T-helper 22 cell (primary cell): ENCODE results near the gene CEP76.
"Not testable (repeated sequence)": the region's sequence is repeated elsewhere in the genome, so short reads cannot be mapped to it uniquely, and the experiment has no call there.

Source experiments
- DNase-seq: peaks from one replicate; pipeline ENCODE4 v3.0.0-alpha.2; 2020; ENCODE audit warnings: low read depth

The CEP76 gene

GRCh38 chr18:12640881-12641200 lies 61.7 kb downstream of the CEP76 start:
- no peak for DNase-seq

GRCh38 chr18:12639990-12640880 lies 62.3 kb downstream of the CEP76 start:
- no peak for DNase-seq

GRCh38 chr18:12638644-12639124 lies 63.8 kb downstream of the CEP76 start:
- no peak for DNase-seq

- DNase-seq = no peak
Measured at GRCh38 chr18:12637901-12638643, 64.5 kb downstream of the CEP76 start.

- no peak for DNase-seq
Measured at GRCh38 chr18:12637393-12637792, 65.1 kb downstream of the CEP76 start.

- DNase-seq = no peak
Measured at GRCh38 chr18:12631831-12632477, 70.6 kb downstream of the CEP76 start.

- DNase-seq = no peak
Measured at GRCh38 chr18:12630136-12630535, 72.4 kb downstream of the CEP76 start.

GRCh38 chr18:12628706-12629702 lies 73.5 kb downstream of the CEP76 start:
- DNase-seq = no peak

GRCh38 chr18:12627199-12627598 lies 75.3 kb downstream of the CEP76 start:
- DNase-seq = not testable (repeated sequence)

- DNase-seq = no peak
Measured at GRCh38 chr18:12625241-12625640, 77.3 kb downstream of the CEP76 start.
